Skin epidermis (tissue), 12 donors: ENCODE measurements around the gene NPSR1.
"Not testable (repeated sequence)": the region's sequence is repeated elsewhere in the genome, so short reads cannot be mapped to it uniquely, and the experiment has no call there.

Experiments
- H3K27ac ChIP-seq, 21 experiments: fragments of 200-600 bp; sonication (generic) in 11 of 21; one replicate each; pipeline ENCODE4 v1.5.0; 2020; ENCODE audit warnings: mild to moderate bottlenecking in 3 of 21, inconsistent platforms in 2 of 21, moderate library complexity in 2 of 21
- H3K4me3 ChIP-seq, 7 experiments: fragments of 200-600 bp; sonication (generic) in 2 of 7; one replicate each; pipeline ENCODE4 v1.5.0; 2020; ENCODE audit warnings: inconsistent platforms in 2 of 7, mild to moderate bottlenecking in 2 of 7, moderate library complexity in 1 of 7

NPSR1 gene, protein sequence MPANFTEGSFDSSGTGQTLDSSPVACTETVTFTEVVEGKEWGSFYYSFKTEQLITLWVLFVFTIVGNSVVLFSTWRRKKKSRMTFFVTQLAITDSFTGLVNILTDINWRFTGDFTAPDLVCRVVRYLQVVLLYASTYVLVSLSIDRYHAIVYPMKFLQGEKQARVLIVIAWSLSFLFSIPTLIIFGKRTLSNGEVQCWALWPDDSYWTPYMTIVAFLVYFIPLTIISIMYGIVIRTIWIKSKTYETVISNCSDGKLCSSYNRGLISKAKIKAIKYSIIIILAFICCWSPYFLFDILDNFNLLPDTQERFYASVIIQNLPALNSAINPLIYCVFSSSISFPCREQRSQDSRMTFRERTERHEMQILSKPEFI

DNA sequence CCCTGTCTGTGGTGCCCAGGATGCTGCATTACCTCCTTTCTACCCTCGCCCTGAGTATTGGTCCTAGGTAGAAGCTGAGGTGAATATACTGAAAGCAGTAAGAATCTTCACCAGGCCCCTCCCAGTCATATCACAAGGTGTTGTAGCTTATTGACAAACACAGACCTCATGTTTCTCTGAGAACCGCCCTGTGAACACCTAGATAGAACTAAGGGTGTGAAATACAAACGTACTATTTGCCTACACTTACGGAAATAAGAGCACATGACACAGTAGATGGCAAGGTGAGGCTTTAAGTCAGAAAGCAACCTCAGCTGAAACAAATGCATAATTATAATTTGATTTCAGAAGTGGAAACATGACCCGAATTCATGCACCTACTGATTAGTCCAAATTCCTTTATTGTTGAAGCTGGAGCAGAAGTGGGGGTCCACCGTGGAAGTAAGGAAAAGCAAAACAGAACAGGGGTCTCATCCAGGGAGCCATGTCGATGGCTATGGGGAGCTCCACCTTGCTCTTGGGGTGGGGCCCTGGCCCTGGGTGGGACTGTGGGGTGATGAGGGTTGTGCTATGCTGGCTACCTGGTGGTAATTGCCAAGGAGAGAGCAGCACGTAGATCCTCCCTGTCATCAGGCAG lies at the start of gene NPSR1:
Gene NPSR1, plus strand, starts transcription at position 587 of the 637 bp plus-strand sequence. CDS start 195 bp downstream, outside the sequence.
- Histone ChIP-seq H3K27ac (no peak within 1 kb of the TSS), H3K4me3 (no peak within 1 kb of the TSS)

DNA sequence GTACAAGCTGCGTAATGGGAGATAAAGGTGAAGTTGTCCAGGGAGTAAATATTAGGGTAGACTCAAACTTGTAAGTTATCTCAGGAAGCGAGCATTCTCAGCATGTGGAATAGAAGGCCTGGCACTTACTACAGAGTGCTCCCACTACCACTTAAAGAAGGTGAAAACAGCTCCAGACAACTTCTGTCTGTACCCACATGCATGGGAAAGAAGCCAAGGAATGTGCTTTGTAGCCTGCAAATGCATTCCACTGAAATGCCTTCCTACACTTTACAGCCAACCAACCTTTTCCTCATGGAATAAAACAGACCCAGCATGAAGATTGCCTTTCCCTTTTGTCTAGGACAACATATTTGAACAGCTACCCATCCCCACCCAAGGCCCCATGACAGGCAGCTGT lies 45.4 kb upstream of the NPSR1 start:
- H3K4me3 ChIP-seq, result no peak overlapping the region
- H3K27ac ChIP-seq, result no peak overlapping the region

DNA sequence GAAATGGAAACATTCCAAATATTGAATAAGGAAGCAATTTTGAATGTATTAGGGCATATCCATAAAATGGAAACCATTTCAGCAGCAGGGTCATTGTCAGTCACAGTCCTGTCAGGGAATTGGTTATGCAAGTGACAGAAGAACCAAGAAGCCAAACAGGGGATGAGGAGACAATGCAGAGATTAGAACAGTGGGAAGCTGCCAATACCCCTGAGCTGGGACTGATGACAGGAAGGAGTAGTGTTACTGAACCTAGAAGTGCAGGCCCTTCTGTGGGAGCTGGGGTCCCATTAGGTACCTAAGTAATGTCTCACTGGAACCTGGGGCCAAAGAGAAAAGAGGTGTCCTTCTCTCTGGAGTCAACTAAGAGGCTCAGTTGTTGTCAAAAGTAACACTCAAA lies 37.6 kb upstream of the NPSR1 start:
- H3K4me3 ChIP-seq, result no peak overlapping the region
- no peak overlapping the region for H3K27ac ChIP-seq

DNA sequence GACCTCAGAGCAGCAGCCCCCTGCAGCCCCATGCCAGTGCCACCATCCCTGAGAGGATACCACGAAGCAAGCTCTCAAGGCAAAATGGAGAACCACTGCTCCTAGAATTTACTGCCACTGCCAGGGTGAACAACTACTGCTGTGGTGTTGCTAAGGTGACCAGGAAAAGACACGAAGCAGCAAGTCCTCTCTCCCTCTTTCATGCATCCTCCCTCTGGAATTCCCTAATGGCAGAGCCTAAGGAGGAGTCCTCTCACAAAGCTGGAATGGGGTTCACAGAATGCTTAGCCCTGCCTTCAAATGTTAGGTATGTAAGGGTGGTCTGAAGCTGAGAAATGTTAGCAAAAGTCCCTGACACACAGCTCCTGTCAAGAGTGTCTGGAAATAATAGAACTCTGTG lies 35.8 kb upstream of the NPSR1 start:
- Histone ChIP-seq H3K27ac (no peak overlapping the region), H3K4me3 (no peak overlapping the region)

DNA sequence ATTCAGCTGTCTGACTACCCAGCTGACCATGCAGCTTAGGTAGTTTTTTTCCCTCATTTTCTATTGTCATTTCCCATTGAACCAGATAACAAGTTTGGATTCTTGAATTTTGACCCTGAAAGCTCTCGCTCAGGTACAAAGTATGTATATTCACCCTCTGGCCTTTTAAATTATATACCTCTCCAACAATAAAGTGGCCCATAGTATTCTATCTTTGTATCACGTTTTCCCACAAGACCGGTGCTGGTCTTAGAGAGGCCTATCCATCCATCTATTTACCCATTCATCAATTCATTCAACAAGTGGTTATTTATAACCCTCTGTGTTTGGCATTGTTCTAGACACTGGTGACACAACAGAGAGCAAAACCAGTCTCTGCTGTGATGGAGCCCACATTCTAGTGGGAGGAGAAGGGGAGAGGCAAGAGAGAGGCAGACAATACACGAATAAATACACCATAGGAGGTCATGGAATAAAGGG lies 35.2 kb upstream of the NPSR1 start:
- Histone ChIP-seq H3K27ac (no peak overlapping the region), H3K4me3 (no peak overlapping the region)

DNA sequence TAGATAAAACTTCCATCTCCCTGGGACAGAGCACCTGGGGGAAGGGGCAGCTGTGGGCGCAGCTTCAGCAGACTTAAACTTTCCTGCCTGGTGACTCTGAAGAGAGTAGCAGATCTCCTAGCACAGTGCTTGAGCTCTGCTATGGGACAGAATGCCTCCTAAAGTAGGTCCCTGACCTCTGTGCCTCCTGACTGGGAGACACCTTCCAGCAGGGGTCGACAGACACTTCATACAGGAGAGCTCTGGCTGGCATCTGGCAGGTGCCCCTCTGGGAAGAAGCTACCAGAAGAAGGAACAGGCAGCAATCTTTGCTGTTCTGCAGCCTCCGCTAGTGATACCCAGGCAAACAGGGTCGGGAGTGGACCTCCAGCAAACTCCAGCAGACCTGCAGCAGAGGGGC lies 29.4 kb upstream of the NPSR1 start:
- not testable (repeated sequence) for H3K4me3 ChIP-seq, H3K27ac ChIP-seq

DNA sequence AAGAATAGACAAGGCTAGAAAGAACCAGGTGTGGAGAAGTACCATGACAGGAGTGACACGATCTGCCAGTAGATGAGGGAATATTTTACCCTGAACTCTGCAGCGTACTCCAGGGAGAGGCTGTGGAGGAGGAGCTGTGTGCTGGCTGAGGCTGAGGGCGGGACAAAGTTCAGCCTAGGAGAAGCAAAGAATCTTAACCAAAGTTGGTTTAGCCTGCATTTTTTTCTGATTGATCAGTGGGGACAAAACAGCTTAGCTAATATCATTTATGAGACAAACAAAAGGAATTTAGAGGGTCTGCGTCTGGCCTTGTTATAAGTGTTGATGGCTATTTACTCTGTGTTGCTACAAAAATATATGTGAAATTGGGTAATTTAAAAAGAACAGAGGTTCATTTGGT lies 5.2 kb upstream of the NPSR1 start:
- H3K4me3 ChIP-seq, result no peak overlapping the region
- H3K27ac ChIP-seq, result no peak overlapping the region

DNA sequence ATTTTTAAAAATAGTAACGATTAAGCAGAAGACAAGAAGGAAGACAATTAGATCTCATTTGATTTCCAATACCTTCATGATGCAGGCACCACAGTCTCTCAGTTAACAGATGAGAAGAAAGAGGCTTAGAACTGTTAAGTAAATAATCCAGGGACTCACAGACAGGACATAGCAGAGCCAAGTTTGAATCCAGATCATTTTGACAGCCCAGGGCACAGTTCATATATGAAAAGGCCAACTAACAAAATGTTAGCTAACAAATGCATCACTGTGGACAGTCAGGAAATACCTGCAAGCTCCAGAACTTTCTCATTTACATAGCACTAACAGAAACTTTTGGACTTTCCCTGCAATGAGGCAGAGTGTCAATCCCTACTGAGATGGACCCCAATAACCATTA lies 4.2 kb upstream of the NPSR1 start:
- Histone ChIP-seq H3K4me3 (no peak overlapping the region), H3K27ac (no peak overlapping the region)

DNA sequence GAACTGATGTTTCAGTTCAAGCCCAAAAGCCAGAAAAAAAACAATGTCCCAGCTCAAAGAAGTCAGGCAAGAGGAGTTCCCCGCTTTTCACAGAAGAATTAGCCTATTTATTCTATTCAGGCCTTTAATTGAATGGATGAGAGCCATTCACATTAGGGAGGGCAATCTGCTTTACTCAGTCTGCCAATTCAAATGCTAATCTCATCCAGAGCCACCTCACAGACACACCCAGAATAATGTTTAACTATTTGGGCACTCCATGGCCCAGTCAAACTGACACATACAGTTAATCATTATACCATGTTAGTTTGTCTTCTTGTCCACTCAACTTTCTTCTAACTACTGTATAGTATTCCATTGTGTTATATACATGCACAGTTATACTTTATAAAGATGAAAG lies 2.6 kb upstream of the NPSR1 start:
- Histone ChIP-seq H3K27ac (no peak overlapping the region), H3K4me3 (no peak overlapping the region)

DNA sequence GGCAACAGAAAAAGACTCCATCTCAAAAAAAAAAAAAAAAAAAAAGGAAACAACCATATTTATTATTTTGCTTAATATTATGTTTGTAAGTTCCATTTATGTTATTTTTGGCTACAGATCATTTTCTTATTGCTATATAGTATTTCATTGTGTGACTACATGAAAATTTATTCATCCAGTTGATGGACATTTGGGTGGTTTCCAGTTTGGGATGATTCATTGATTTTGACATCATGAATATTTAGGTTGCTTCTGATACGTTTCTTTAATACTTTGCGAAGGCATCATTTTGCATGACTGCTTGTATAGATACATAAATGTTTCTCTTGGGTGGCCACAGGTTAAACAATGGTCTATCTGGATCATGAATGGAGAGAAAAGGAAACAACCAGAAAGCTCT lies 2.0 kb upstream of the NPSR1 start:
- no peak overlapping the region for H3K27ac ChIP-seq
- H3K4me3 ChIP-seq, result no peak overlapping the region

DNA sequence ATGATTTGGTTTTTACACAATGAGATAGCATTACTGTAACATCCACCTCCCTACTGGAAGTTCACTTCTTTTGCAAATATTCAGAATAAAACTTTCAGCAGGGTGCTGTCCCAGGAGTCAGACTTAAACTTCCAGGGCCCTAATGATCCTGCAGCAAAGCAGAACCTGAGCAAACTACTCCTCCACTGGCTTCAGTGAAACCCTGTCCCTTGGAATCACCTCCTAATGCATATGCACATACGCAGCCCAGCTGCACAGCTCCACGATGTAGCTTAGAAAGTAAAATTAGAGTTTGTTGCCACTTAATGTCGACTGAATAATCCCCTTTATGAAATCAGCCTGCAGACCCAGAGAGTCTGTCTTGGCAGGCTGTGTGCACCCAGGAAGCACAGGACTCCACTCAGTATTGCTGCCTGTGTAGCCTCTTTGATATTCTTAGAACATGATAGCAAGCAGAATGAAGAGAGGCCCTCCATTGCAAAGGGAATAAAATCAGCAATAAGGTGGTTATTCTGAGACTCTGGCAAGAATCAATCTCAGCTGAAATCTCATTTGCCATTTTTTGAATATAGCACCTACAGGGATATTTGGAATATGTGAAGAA lies 1.6 kb downstream of the NPSR1 start:
- no peak overlapping the region for H3K27ac ChIP-seq
- no peak overlapping the region for H3K4me3 ChIP-seq

DNA sequence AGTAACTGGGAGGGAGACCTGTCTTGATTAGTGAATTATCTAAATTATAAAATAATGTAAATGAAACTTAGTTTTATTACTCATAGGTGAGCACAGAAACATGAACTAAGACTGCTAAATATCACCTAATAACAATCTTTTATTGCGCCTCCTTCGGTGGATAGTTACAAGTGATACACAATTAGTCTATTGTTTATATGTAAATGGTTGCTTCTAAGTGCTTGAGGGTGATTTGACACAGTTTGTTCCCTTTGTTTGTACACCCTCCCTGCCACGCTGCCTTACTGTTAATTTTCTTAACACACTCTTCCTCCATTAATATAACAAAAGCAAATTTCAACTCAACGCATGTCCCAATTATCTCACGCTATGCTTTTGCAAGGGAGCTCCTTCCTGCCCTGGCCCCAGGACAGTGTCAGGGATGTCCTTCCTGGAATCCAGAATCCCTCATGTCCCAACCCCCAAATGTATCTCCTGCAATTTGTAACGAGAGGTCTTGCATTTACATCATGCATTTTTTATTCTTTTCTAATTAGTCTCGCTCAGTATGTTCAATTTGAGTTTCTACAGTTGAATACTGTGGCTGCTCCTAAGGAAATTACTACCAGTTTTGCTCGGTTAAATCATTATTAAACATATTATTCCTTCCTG lies 4.2 kb downstream of the NPSR1 start:
- no peak overlapping the region for H3K4me3 ChIP-seq
- no peak overlapping the region for H3K27ac ChIP-seq

DNA sequence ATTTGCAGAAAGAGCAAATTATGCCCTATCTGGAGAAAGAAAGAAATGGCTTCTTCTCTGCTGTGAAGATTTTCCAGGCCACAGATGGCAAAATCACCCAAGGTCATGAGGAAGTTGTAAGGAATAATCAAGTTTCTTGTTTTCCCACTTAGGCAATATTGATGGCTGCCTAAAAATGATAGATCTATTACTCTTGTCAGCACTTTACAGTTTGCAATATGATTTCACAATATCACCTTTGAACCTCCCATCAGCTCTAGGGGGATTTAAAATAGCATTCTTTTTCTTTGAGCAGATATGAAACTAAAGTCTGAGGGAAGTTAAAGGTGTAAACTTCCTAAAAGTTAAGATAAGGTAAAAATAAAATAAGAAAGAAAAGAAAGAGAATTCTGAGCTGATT lies 6.7 kb downstream of the NPSR1 start:
- Histone ChIP-seq H3K27ac (no peak overlapping the region), H3K4me3 (no peak overlapping the region)

DNA sequence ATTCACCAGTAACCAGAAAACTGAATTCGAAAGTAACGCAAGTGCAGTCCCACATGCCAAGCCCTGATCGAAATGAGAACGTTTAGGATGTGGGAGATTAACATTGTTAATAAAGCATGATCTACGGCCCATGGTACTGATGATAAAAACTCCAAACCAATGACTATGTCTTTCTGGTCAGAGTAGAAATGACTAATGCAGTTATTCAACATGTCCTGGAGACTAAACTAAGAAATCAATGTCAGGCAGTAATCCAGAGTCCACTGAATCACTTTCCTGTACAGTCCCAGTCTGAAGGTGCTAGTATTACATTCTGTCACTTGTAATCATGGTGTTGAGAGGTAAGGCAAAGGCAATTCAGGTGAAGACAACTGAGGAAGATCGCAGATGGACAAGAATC lies 14.4 kb downstream of the NPSR1 start:
- H3K4me3 ChIP-seq, result no peak overlapping the region
- no peak overlapping the region for H3K27ac ChIP-seq

DNA sequence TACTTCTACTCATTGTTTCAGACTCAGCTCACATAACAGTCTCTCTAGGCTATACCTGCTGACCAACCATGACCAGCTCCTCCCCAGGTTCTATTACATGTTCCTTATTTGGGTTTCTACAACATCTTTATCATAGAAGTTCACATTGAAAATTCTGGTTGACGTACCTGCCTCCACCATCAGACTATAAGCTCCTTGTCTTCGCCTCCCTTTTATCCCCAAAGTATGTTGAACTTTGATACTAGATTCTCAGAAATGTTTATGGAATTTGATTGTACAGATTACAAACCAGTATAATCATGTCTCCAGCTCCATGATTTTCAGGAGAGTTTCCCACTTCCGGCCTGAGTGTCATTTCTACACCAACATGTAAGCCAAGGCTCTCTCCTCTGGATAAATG lies 15.0 kb downstream of the NPSR1 start:
- Histone ChIP-seq H3K4me3 (no peak overlapping the region), H3K27ac (no peak overlapping the region)

DNA sequence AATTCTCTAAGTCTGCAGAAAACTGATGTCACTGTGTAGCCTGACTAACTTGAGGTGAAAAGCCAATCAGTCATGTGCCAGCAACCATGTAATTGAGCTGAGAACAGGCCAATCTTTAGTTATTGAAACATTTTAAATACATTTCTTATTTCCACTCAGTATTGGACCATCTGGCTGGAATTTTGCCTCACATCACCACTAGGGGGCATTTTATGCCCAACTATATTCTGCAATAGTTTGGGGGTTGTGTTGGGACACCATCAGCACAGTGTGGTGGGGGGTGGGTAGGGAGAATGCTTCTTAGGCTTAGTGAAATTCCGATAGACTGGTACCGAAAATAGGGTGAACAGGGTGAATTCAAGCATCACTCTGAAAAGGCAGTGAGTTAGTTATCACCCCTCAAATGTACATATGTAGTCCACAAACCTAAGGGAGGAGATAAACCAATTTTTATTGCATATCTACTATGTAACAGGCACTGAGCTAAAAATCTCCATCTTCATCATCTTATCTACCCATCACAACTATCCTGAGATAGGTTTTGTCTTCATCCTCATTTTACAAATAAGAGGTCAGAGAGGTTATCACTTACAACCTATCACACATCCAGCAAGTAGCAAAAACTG lies 17.8 kb downstream of the NPSR1 start:
- H3K4me3 ChIP-seq, result no peak overlapping the region
- no peak overlapping the region for H3K27ac ChIP-seq

DNA sequence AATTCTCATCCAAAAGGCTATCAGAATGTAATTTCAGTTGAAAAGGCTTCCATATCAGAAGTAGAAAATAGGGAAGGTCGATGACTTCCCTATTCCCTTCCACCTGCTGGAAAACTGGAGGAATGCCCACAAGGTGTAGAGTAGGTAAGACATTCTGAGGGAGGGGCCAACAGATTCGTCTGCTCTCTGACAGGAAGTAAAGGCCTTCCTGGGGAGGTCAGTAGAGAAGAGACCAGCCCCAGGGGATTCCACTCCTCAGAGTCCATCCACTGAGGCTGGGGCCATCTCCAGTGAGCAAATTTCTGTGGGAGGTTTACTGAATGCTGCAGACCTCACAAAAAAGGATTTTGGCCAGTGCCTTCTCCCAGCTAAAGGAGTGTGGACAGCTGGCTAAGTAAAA lies 19.5 kb downstream of the NPSR1 start:
- Histone ChIP-seq H3K4me3 (no peak overlapping the region), H3K27ac (no peak overlapping the region)

DNA sequence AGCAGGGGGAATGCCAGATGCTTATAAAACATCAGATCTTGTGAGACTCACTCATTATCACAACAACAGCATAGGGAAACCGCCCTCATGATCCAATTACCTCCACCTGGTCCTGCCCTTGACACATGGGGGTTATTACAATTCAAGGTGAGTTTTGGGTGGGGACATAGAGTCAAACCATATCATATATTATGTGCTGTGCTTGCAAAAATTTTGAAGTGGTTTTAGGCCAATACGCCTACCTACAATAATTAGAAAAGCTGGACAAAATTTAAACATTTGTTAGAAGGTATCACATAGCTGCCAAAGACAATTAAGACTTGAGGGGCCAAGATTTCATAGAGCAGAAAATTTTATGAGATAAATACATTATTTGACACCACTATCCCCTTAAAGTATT lies 29.5 kb downstream of the NPSR1 start:
- Histone ChIP-seq H3K27ac (no peak overlapping the region), H3K4me3 (no peak overlapping the region)

DNA sequence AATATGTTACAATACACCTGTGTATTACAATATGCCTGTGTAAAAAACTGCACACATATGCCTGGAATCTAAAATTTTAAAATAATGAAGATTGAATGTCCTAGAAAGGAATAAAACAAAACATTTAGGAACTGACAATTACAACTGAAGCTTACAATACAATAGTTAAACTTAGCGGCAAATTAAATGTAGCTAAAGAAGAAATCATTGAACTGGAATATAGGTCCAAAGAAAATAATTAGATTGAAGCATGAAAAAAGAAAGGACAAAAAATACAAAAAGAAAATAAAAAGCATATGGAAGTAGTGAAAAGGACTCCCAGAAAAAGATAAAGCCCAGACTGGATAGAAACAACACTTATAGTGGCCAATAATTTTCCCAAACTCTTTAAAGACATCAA lies 38.4 kb downstream of the NPSR1 start:
- Histone ChIP-seq H3K4me3 (no peak overlapping the region), H3K27ac (no peak overlapping the region)

DNA sequence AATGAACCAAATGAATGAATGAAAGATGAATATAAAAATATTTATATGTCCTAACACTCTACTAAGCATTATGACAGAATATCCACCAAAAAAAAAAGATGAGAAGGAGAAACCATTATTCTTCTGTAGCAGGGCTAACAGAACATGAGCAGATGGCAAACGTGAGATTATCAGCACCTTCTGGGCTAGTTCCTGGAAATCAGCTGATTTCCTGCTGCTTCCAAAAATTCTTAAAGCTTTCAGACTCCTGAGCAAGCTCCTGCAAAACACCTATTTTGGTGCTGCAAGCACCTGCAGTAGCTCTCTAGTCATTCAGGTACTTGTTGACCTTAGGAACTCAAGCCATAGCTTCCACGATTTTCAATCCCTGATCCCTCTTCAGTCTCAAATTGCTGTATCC lies 51.8 kb downstream of the NPSR1 start:
- no peak overlapping the region for H3K4me3 ChIP-seq
- H3K27ac ChIP-seq, result no peak overlapping the region
